Chondrocyte (in vitro differentiated cells): ENCODE measurements around the gene OR2V2. TPM values are rescaled to one million over a fixed set of nuclear protein-coding genes. Genes with fewer than 3 reads are reported as not detected.

ENCODE experiments used
- DNase-seq: peaks from one replicate; pipeline ENCODE4 v3.0.0; 2021; ENCODE audit warnings: mixed read lengths, low spot score
- H3K27ac Mint-ChIP-seq: one replicate; pipeline ENCODE4 v1.8.0; 2021; ENCODE audit warnings: mild to moderate bottlenecking, moderate library complexity, mixed read lengths; ENCODE audit not compliant: unreplicated experiment
- H3K27me3 Mint-ChIP-seq: 2 replicates; pipeline ENCODE4 v1.8.0; 2021; ENCODE audit warnings: low read depth, mixed read lengths
- H3K36me3 Mint-ChIP-seq: 2 replicates; pipeline ENCODE4 v1.8.0; 2021; ENCODE audit warnings: low read depth, mixed read lengths
- H3K4me1 Mint-ChIP-seq: 2 replicates; pipeline ENCODE4 v1.8.0; 2021; ENCODE audit warnings: low read depth, mild to moderate bottlenecking, mixed read lengths
- H3K4me3 Mint-ChIP-seq: one replicate; pipeline ENCODE4 v1.8.0; 2021; ENCODE audit warnings: mild to moderate bottlenecking, moderate library complexity, mixed read lengths; ENCODE audit not compliant: unreplicated experiment
- H3K9me3 Mint-ChIP-seq: 2 replicates; pipeline ENCODE4 v1.8.0; 2021; ENCODE audit warnings: low read depth, mixed read lengths
- total RNA-seq: library from RNA; stranded (reverse); gene quantifications from 3 replicates; pipeline ENCODE4 v1.2.1, GENCODE V29; 2021
- TF ChIP-seq, protein P1 (sequence below): fragments of 200-600 bp; sonication (generic); IDR thresholded peaks from 2 replicates; pipeline ENCODE4 v1.5.0; 2021; ENCODE audit warnings: antibody characterized with exemption, mild to moderate bottlenecking, moderate library complexity

OR2V2 gene
- total RNA-seq, 1 donor from 2014 or later = not detected

DNA sequence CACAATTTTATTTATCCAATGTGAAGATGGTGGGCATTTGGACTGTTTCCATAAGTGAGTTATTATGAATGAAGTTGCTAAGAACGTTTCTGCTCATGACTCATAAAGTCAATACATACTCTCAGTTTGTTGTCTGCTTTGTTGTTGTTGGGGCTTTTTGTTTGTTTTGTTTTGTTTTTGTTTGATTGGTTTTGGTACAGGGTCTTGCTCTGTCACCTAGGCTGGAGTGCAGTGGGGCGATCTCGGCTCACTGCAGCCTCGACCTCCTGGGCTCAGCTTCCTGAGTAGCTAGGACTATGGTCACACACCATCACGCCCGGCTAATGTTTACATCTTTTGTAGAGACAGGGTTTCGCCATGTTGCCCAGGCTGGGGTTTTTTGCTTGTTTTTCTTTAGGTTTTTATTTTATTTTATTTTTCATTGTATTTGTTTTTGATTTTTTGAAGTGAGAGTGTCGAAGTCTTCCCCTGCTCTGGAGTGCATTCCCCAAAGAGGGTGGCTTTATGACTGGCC, 39.7 kb downstream of the OR2V2 start:
- no peaks in the 10 kb centered on the region for H3K27me3 Mint-ChIP-seq
- H3K9me3 Mint-ChIP-seq = no peaks in the 10 kb centered on the region
- peak overlapping the region; percentile 93 for H3K4me3 Mint-ChIP-seq
- TF ChIP-seq, protein P1, sequence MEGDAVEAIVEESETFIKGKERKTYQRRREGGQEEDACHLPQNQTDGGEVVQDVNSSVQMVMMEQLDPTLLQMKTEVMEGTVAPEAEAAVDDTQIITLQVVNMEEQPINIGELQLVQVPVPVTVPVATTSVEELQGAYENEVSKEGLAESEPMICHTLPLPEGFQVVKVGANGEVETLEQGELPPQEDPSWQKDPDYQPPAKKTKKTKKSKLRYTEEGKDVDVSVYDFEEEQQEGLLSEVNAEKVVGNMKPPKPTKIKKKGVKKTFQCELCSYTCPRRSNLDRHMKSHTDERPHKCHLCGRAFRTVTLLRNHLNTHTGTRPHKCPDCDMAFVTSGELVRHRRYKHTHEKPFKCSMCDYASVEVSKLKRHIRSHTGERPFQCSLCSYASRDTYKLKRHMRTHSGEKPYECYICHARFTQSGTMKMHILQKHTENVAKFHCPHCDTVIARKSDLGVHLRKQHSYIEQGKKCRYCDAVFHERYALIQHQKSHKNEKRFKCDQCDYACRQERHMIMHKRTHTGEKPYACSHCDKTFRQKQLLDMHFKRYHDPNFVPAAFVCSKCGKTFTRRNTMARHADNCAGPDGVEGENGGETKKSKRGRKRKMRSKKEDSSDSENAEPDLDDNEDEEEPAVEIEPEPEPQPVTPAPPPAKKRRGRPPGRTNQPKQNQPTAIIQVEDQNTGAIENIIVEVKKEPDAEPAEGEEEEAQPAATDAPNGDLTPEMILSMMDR = no peak
- no peaks in the 10 kb centered on the region for H3K36me3 Mint-ChIP-seq
- no peak for DNase-seq
- peak overlapping the region; percentile 98 for H3K27ac Mint-ChIP-seq
- H3K4me1 Mint-ChIP-seq = peaks cover 23% of the 10 kb centered on the region

DNA sequence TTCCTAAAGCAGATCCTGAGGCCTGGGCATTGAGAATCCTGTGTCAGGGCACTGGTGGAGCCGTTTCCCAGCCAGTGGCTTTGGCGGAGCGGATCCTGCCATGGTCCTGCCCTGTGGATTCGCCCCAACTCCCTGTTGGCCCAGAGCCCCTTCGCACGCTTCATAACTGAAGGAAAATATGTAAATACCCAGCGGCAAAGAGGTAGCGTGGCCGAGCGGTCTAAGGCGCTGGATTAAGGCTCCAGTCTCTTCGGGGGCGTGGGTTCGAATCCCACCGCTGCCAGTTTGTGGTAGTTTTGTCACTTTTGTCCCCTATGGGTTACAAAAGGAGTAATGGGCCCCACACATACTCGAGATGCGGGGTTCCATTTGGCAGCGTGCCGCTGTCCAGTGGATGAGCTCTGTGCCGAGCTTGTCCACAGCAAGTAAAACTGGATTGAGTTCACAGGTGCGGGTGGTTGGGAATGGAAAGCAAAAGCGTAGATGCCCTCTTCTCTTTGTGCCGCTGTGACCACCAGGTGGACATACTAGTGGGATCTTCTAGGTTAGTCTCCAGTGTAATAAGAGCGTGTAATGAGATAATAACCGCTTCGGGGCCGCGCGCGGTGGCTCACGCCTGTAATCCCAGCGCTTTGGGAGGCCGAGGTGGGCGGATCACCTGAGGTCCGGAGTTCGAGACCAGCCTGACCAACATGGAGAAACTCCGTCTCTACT, 40.3 kb downstream of the OR2V2 start:
- H3K27ac Mint-ChIP-seq = peak overlapping the region; percentile 98

DNA sequence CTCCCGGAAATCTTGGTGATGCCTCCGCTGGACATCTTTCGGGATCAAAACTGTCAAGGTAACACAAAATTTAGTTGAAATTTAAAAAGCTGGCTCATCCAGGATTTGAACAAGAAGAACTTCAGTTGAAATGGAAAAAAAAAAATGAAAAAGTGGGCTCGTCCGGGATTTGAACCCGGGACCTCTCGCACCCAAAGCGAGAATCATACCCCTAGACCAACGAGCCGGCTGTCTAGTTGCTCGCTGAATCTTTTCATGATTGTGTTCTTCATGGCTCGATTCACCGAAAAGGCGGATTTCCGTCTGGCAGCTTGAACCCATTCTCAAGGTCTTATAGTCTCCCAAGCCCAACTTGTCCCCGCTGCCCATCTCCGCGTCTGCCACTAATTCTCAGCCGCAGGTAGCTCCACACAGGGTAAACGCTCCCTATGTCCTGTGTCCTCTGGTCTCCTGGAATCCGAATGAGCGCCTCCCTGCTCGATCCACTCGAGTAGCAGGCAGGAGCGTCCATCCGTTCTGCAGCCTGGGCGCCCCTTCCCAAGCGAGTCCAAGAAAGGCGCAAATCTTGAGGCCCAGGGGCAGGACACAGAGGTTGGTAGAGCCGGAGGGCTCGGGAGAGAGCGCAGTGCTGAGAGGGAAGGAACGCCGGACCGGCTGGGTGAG, 41.4 kb downstream of the OR2V2 start:
- no peak for DNase-seq
- H3K27me3 Mint-ChIP-seq = no peaks in the 10 kb centered on the region
- H3K4me3 Mint-ChIP-seq = peak overlapping the region; percentile 93
- TF ChIP-seq, protein P1 = peak; percentile 47
- no peaks in the 10 kb centered on the region for H3K9me3 Mint-ChIP-seq
- H3K4me1 Mint-ChIP-seq = peaks cover 32% of the 10 kb centered on the region
- H3K36me3 Mint-ChIP-seq = no peaks in the 10 kb centered on the region
- H3K27ac Mint-ChIP-seq = peak overlapping the region; percentile 98

More for the DNA sequence above, 40.3 kb downstream of the OR2V2 start:
- H3K27me3 Mint-ChIP-seq = no peaks in the 10 kb centered on the region
- H3K4me1 Mint-ChIP-seq = peaks cover 29% of the 10 kb centered on the region
- TF ChIP-seq, protein P1 = peak; percentile 74
- H3K36me3 Mint-ChIP-seq = no peaks in the 10 kb centered on the region
- no peaks in the 10 kb centered on the region for H3K9me3 Mint-ChIP-seq
- no peak for DNase-seq
- H3K4me3 Mint-ChIP-seq = peak overlapping the region; percentile 93

DNA sequence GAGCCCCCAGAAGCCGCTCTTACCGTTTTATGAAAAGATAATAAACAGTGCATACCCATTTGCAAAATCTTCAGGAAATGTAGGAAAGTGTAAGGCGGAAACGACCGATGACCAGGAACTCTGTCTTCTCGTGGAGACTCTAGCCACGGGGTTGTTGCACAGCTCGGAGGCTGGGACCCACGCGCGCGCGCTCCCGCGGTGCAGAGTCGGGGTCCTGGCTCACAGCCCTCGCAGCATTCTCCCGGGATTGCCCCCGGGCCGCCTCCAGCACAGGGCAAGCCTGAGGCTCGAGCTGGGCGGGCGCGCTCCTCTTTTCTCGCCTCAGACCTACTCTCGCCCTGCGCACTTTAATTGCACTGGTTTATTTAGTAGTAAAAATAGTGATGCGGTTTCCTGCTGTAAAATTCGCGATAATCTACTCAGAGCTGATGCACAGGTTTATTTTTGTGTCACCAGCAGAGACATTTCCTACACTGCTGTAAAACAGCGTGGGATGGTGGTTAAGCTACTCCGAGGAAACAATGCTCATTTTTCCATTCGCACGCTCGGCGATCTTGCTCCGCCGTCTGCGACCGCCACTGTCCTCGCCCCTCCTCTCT, 42.1 kb downstream of the OR2V2 start:
- peaks cover 28% of the 10 kb centered on the region for H3K4me1 Mint-ChIP-seq
- peak overlapping the region; percentile 98 for H3K27ac Mint-ChIP-seq
- no peaks in the 10 kb centered on the region for H3K36me3 Mint-ChIP-seq
- TF ChIP-seq, protein P1 = no peak
- H3K9me3 Mint-ChIP-seq = no peaks in the 10 kb centered on the region
- no peaks in the 10 kb centered on the region for H3K27me3 Mint-ChIP-seq
- peak overlapping the region; percentile 93 for H3K4me3 Mint-ChIP-seq
- no peak for DNase-seq
